Measurements from ENCODE around the gene SERINC1. TPM values are rescaled to one million over a fixed set of nuclear protein-coding genes. Genes with fewer than 3 reads are reported as not detected.
"Not testable (repeated sequence)": the region's sequence is repeated elsewhere in the genome, so short reads cannot be mapped to it uniquely, and the experiment has no call there.

Gene SERINC1
- 70.2 and 72.2 TPM in 2 replicates for total RNA-seq (2022)
- Bru-seq, nascent RNA = percentile 93 among the genes with signal in this experiment
- percentile 93 among the genes with signal in this experiment for BruChase-seq, experiment 1, labeled RNA remaining after a 2-hour chase
- percentile 97 among the genes with signal in this experiment for BruChase-seq, experiment 2, labeled RNA remaining after a 6-hour chase
- long read RNA-seq, transcript SERINC1-201 (10 exons, 3,137 nt) = major isoform, 102 of 112 reads
- long read RNA-seq, partial matches to known transcripts = 5 of 112 reads
- long read RNA-seq, other reads (novel, unspliced or antisense) = 5 of 112 reads

- peak within 1 kb of the TSS; percentile 93 for H3K4me3 Mint-ChIP-seq (ENCODE audit: unreplicated experiment)
- DNase-seq = peak; percentile 90 to 93
- peaks cover 17% of the 10 kb centered on the region for H3K36me3 Mint-ChIP-seq (ENCODE audit: insufficient read depth, unreplicated experiment)
- no peaks in the 10 kb centered on the region for H3K9me3 ChIP-seq
- H3K27ac Mint-ChIP-seq (ENCODE audit: unreplicated experiment) = peak within 1 kb of the TSS; percentile 92
- CTCF ChIA-PET = interaction anchor here (0.6 kb wide), 2 partner anchors 59 to 60 kb away, joined by 3 to 4 read pairs; no protein-coding TSS in a partner anchor
- POLR2A ChIA-PET = no interaction called here
- H3K27me3 Mint-ChIP-seq (ENCODE audit: insufficient read depth, unreplicated experiment) = no peaks in the 10 kb centered on the region
- no peaks in the 10 kb centered on the region for H3K9me3 Mint-ChIP-seq (ENCODE audit: unreplicated experiment)
- H3K4me3 ChIP-seq (ENCODE audit: low read depth, low read length) = peak within 1 kb of the TSS; percentile 92
- no peaks in the 10 kb centered on the region for H3K4me1 Mint-ChIP-seq (ENCODE audit: low read depth, unreplicated experiment)
- TSS peak; percentile 58 for BruUV-seq (replicated peaks)
- H3K4me1 ChIP-seq = peaks cover 5% of the 10 kb centered on the region; the same call in 1 of the 2 replicates
- H3K27me3 ChIP-seq (replicated peaks; ENCODE audit: control insufficient read depth, insufficient read depth, low read length) = no peaks in the 10 kb centered on the region
- TF ChIP-seq CTCF (IDR thresholded peaks at IDR 0.05; ENCODE audit: insufficient read depth in 1 of 2, low read depth in 1 of 2, low read length in 1 of 2, severe bottlenecking in 1 of 2, unreplicated experiment in 1 of 2) = no peak
- intact Hi-C loops (cut with micrococcal nuclease; ENCODE audit: unreplicated experiment) = loop anchor here (2.0 to 5.0 kb wide), 4 partner anchors 74 to 255 kb away; partner anchors contain the start of genes HSF2 and PKIB
- no peaks in the 10 kb centered on the region for H3K36me3 ChIP-seq (ENCODE audit: control insufficient read depth, insufficient read depth, low read length)
These were observed at the start of gene SERINC1 for GRCh38 chr6:122471107-122472021. TSS of gene SERINC1 (minus strand) at chr6:122471807. CDS start at chr6:122471737, 70 bp downstream.

- BruUV-seq (replicated peaks) = no TSS peak
- POLR2A ChIA-PET = no interaction called here
- CTCF ChIA-PET = no interaction called here
- H3K4me1 Mint-ChIP-seq (ENCODE audit: low read depth, unreplicated experiment) = no peaks in the 10 kb centered on the region
- Histone ChIP-seq H3K36me3 (ENCODE audit: control insufficient read depth, insufficient read depth, low read length) (no peaks in the 10 kb centered on the region), H3K9me3 (no peaks in the 10 kb centered on the region), H3K4me3 (ENCODE audit: low read depth, low read length) (no peak overlapping the region), H3K4me1 (no peaks in the 10 kb centered on the region), H3K27me3 (replicated peaks; ENCODE audit: control insufficient read depth, insufficient read depth, low read length) (no peaks in the 10 kb centered on the region)
- no peak overlapping the region for H3K4me3 Mint-ChIP-seq (ENCODE audit: unreplicated experiment)
- TF ChIP-seq CTCF (IDR thresholded peaks at IDR 0.05; ENCODE audit: insufficient read depth in 1 of 2, low read depth in 1 of 2, low read length in 1 of 2, severe bottlenecking in 1 of 2, unreplicated experiment in 1 of 2) = no peak
- no peak overlapping the region for H3K27ac Mint-ChIP-seq (ENCODE audit: unreplicated experiment)
- peaks cover 6% of the 10 kb centered on the region for H3K36me3 Mint-ChIP-seq (ENCODE audit: insufficient read depth, unreplicated experiment)
- no peak for DNase-seq
- peaks cover 17% of the 10 kb centered on the region for H3K9me3 Mint-ChIP-seq (ENCODE audit: unreplicated experiment)
- intact Hi-C loops (cut with micrococcal nuclease; ENCODE audit: unreplicated experiment) = no loop called here
- no peaks in the 10 kb centered on the region for H3K27me3 Mint-ChIP-seq (ENCODE audit: insufficient read depth, unreplicated experiment)
These were observed 39.8 kb upstream of the SERINC1 start for GRCh38 chr6:122511193-122511924.

GRCh38 chr6:122505170-122505569 is 33.6 kb upstream of the SERINC1 start:
- H3K9me3 Mint-ChIP-seq (ENCODE audit: unreplicated experiment) = peaks cover 46% of the 10 kb centered on the region
- not testable (repeated sequence) for H3K4me3 Mint-ChIP-seq (ENCODE audit: unreplicated experiment)

More at GRCh38 chr6:122505170-122505569, 33.6 kb upstream of the SERINC1 start:
- DNase-seq; H3K36me3 Mint-ChIP-seq (ENCODE audit: insufficient read depth, unreplicated experiment); H3K4me1 Mint-ChIP-seq (ENCODE audit: low read depth, unreplicated experiment); H3K4me1 ChIP-seq; CTCF ChIA-PET; H3K36me3 ChIP-seq (ENCODE audit: control insufficient read depth, insufficient read depth, low read length); H3K27ac Mint-ChIP-seq (ENCODE audit: unreplicated experiment); POLR2A ChIA-PET; BruUV-seq (replicated peaks); H3K4me3 ChIP-seq (ENCODE audit: low read depth, low read length); H3K27me3 ChIP-seq (replicated peaks; ENCODE audit: control insufficient read depth, insufficient read depth, low read length); H3K27me3 Mint-ChIP-seq (ENCODE audit: insufficient read depth, unreplicated experiment); intact Hi-C loops (cut with micrococcal nuclease; ENCODE audit: unreplicated experiment): not testable (repeated sequence)
- H3K9me3 ChIP-seq = peaks cover 20% of the 10 kb centered on the region

Data from Caco-2 (cell line).